ENCODE data around the gene NFYC. TPM values are rescaled to one million over a fixed set of nuclear protein-coding genes. Genes with fewer than 3 reads are reported as not detected.

NFYC gene
- total RNA-seq, 3 donors from 2014 or later: 56.2 to 76.4 (median 70.5) TPM

- peaks cover 10% of the 10 kb centered on the region for H3K4me1 ChIP-seq (ENCODE audit: low read depth)
- no peaks in the 10 kb centered on the region for H3K36me3 ChIP-seq (ENCODE audit: low read depth)
- DNase-seq (no peak), ATAC-seq (no peak)
- no peak for TF ChIP-seq CTCF (IDR thresholded peaks at IDR 0.05)
- H3K4me3 ChIP-seq: no peak overlapping the region
- no peaks in the 10 kb centered on the region for H3K9me3 ChIP-seq
- intact Hi-C loops (cut with DNase I, micrococcal nuclease): no loop called here
Observed at GRCh38 chr1:40653851-40654537, 37.5 kb upstream of the NFYC start.

DNA sequence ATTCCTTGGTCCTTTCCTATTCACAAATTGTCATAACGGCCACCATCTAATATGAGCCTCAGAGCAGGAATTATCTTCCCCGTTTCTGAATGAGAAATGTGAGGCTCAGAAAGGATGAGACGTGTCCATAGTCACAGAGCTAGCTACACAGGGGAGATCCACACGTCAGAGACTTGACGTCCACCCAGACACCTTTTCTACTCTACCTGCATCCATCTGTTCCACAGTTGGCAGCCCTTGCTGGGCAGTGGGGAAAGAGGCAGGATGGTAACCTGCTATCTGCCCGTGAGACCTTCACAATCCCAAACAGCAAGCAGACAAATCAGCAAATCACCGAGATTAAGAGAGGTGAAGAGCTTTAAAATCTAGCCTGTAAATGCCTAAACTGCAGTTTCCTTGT, 34.5 kb upstream of the NFYC start:
- ATAC-seq: no peak
- peaks cover under 1% of the 10 kb centered on the region for H3K4me1 ChIP-seq (ENCODE audit: low read depth)
- no peak overlapping the region for H3K4me3 ChIP-seq
- no peaks in the 10 kb centered on the region for H3K9me3 ChIP-seq
- intact Hi-C loops (cut with DNase I, micrococcal nuclease): no loop called here
- no peak for TF ChIP-seq CTCF (IDR thresholded peaks at IDR 0.05)
- no peaks in the 10 kb centered on the region for H3K36me3 ChIP-seq (ENCODE audit: low read depth)
- DNase-seq: no peak

GRCh38 chr1:40658751-40659648, 32.5 kb upstream of the NFYC start:
- no peaks in the 10 kb centered on the region for H3K36me3 ChIP-seq (ENCODE audit: low read depth)
- no peak for DNase-seq
- no peak overlapping the region for H3K4me3 ChIP-seq
- intact Hi-C loops (cut with DNase I, micrococcal nuclease): no loop called here
- H3K4me1 ChIP-seq (ENCODE audit: low read depth): no peaks in the 10 kb centered on the region
- no peak for ATAC-seq
- no peak for TF ChIP-seq CTCF (IDR thresholded peaks at IDR 0.05)
- no peaks in the 10 kb centered on the region for H3K9me3 ChIP-seq

GRCh38 chr1:40659649-40659947, 31.9 kb upstream of the NFYC start:
- H3K9me3 ChIP-seq: no peaks in the 10 kb centered on the region
- TF ChIP-seq CTCF (IDR thresholded peaks at IDR 0.05): no peak
- ATAC-seq (no peak), DNase-seq (no peak)
- H3K4me3 ChIP-seq: no peak overlapping the region
- intact Hi-C loops (cut with DNase I, micrococcal nuclease): no loop called here
- no peaks in the 10 kb centered on the region for H3K4me1 ChIP-seq (ENCODE audit: low read depth)
- H3K36me3 ChIP-seq (ENCODE audit: low read depth): no peaks in the 10 kb centered on the region

DNA sequence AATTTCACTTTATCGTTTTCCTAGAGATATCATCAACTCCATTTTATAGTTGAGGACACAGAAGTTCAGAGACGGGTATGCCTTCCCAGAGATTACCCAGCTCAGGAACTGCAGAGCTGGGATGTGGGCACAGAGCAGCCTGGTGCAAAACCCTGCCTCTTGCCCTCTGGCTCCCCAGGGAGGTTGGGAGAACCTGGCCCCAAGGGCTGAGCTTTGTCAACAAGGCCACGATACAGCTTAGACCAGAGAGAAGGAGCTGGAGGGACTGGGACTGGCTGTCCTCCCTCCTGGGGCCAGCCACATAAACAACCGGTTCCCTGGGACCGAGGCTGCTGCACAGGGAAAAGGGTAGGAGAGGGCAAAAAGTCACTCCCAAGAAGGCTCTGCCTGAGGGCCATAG, 29.8 kb upstream of the NFYC start:
- H3K9me3 ChIP-seq: no peaks in the 10 kb centered on the region
- H3K36me3 ChIP-seq (ENCODE audit: low read depth): no peaks in the 10 kb centered on the region
- TF ChIP-seq CTCF (IDR thresholded peaks at IDR 0.05): no peak
- no peak for ATAC-seq
- no peak overlapping the region for H3K4me3 ChIP-seq
- peaks cover 7% of the 10 kb centered on the region for H3K4me1 ChIP-seq (ENCODE audit: low read depth)
- DNase-seq: no peak
- intact Hi-C loops (cut with DNase I, micrococcal nuclease): loop anchor here in 1 of 2 donors (10.0 kb wide), 1 partner anchor 47 kb away; no protein-coding TSS in a partner anchor
